HT1080 (cell line): ENCODE measurements around the gene RSPH1. TPM values are rescaled to one million over a fixed set of nuclear protein-coding genes. Genes with fewer than 3 reads are reported as not detected.

Experiments used
- DNase-seq: peaks from one replicate; pipeline ENCODE4 v3.0.0-alpha.2; 2015; ENCODE audit warnings: low read depth
- total RNA-seq: library from RNA; depleted of rRNA; stranded (reverse); fragments of >200 nt; shearing (Covaris generic); gene quantifications from 2 replicates; pipeline ENCODE4 v1.2.3, GENCODE V29; 2014

RSPH1 gene
- total RNA-seq, 1 experiment from 2014 or later = not detected

DNA sequence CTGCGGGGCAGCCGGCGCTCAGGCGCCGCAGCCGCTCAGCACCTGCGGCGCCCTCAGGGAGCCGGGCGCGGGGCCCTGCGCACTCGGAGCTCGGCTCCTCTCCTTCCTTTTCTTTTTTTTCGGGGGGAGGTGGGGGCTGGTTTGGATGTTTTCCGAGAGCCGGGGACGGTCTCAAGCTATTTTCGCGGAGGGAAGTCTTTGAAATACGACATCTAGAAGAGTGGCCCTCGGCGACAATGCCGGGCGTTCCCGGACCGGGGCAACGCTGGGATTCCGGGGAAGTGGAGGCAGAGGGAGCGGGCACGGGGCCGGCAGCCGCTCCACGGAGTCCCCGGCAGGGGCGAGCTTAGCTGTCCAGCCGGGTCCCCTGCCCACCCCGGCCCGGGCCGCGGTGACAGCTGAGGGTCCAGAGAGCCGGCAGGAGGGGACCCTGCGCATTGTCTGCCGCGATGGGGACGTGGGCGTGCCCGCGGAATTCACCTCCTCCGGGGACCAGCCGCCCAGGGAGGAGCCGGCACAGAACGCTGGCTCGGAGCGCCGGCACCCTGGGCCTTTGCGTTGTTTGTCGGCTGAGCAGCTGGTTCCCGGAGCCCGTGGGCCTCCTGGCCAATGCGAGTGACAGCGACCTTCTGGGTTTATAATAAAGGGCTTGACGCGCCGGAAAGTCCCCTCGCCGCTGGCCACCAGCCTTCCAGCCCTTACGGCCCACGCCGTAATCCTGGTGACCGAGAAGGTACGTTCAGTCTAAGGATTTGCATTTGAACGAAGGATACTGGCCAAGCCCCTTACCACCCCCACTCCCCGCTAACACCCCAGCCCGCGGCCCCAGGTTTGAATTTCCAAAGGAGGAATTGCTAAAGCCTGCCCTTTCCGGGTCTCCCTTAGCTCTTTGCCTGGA, 18.2 kb upstream of the RSPH1 start:
- DNase-seq = no peak

GRCh38 chr21:42513151-42513984, 17.3 kb upstream of the RSPH1 start, which contains the start of gene SLC37A1:
SLC37A1 (plus strand) TSS chr21:42513852; CDS start chr21:42518455, 4,603 bp downstream.
- DNase-seq = no peak

DNA sequence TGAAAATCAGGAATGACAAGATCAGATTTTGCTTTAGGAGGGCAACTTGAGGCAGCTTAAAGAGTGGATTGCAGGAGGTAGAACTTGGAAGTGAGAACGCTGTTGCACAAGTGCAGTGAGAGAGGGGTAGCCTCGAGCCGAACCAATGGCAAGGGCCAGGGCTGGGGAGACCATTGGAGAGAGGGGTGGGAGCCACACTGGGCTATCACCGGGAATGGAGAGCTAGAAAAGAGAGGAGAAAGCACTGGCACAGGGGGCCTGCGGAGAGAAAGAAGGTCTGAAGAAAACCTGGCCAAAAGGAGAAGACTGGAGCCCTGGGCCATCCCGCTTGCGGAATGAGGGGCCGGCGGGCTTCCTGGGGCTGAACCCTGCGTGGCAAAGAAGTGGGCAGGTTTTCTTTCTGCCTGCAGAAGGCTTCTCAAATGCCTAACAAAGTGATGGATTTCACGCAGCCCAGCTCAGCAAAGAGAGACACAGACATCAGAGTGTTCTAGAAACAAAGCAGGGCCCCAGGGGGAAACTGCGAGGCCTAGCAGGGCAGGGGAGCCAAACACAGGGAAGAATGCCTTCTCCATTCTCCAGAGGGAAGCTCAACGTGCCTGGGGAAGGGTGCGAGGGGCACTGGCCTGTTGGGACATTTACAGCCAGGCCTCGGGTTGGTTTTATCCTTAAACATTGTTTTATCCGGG, 16.5 kb upstream of the RSPH1 start:
- DNase-seq = no peak

DNA sequence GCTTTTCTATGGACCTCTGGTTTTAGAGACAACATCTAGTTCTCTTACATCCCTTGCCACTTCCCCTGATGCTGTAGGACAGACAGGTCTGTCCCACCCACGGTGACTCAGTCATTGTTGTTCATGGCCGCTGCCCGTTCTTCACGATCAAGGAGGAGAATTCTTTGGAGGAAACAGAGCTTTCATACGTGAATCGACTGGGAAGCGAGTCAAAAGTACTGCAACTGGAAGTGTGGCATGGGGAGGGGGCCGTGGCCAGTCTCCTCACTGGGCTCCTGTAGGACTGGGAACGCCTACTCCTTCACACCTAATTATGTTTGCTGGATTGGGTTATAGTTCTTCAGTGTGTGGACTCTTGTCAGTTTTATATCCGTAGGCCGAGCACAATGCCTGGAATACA, 13.2 kb upstream of the RSPH1 start:
- DNase-seq = no peak

DNA sequence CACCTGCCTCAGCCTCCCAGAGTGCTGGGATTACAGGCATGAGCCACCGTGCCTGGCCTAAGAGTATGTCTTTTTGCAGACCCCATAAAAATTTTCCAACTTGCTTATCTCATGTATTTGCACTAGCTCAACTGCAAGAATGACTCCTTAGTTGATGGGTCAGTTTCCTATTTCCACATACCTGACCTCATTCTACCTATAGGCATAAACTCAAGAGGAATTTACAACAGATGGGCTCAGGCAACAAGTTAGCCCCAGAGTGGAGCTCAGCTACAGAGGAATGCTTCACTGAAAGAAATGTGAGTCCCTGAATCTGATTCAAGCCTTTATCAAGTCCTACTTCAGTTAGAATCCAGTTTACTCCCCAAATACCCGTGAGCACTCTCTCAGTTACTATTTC, 12.3 kb upstream of the RSPH1 start:
- DNase-seq = no peak

DNA sequence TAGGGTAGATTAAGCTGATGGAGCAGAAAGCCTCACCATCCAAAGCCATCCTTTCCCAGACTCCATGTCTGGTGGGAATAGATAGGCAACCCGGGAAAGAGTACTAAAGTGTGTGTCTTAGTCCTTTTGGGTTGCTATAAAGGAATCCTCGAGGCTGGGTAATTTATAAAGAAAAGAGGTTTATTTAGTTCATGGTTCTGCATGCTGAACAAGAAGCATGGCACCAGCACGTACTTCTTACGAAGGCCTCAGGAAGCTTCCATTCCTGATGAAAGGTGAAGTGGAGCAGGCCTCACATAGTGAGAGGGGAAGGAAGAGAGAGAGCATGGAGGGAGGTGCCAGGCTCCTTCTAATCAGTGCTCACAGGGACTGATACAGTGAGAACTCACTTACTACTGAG, 11.4 kb upstream of the RSPH1 start:
- DNase-seq = no peak

- DNase-seq = no peak
Measured at GRCh38 chr21:42505090-42505726, 9.2 kb upstream of the RSPH1 start.

- DNase-seq = no peak
Measured at GRCh38 chr21:42503711-42504110, 7.7 kb upstream of the RSPH1 start.

GRCh38 chr21:42500736-42501135, 4.7 kb upstream of the RSPH1 start:
- DNase-seq = no peak

- no peak for DNase-seq
Measured at GRCh38 chr21:42500225-42500624, 4.2 kb upstream of the RSPH1 start.

DNA sequence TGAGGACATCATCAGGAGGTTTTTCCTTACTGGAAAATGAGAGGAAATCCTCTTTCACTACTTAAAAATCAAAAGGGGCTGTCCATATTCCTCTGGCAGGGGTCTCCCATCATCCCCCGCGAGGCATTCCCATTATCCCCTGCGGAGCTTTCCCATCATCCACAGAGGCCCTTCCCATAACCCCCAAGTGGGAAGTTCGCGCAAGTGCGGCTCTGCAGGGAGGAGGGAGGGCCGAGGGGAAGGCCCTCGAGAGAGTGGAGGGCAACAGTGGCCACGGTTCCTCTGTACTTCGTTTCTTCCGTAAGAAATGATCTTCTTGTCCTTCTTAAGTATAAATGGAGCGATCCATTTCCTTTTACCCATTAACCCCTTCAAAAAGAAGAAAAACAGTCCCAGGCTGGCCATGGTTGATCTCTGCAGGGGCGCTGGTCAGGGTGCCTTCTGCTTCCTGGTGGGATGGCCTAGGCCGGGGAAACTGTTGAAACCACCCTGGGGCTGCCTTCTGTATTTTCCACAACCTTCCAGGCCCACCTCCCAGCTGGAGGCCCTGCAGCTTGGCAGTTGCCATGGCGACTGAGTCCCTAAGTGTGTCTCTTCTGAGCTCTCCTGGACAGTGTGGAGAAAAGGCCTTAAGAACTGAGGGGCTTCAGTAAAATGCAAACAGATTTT, 3.6 kb upstream of the RSPH1 start:
- no peak for DNase-seq

- DNase-seq = no peak
Measured at GRCh38 chr21:42498012-42498411, 2.0 kb upstream of the RSPH1 start.

DNA sequence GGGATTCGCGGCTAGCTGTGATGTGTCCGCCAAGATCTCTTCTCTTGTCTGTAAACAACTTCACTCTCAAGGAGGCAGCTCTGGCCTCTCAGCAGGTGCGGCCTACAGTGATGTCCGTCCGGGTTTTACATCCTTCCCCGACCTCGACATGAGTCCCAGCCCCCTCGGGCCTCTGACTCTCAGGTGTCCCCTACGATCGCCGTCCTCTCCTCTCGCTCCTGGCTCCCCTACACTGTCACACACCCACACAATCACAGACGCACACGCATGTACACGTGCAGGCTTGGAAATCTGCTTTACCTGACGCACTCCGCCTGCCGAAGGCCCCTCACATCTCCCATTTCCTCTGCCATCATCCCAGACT, 797 bp upstream of the RSPH1 start:
- no peak for DNase-seq

GRCh38 chr21:42495765-42496119, 282 bp downstream of the RSPH1 start:
- no peak for DNase-seq

GRCh38 chr21:42495027-42495426, 997 bp downstream of the RSPH1 start:
- DNase-seq = no peak

DNA sequence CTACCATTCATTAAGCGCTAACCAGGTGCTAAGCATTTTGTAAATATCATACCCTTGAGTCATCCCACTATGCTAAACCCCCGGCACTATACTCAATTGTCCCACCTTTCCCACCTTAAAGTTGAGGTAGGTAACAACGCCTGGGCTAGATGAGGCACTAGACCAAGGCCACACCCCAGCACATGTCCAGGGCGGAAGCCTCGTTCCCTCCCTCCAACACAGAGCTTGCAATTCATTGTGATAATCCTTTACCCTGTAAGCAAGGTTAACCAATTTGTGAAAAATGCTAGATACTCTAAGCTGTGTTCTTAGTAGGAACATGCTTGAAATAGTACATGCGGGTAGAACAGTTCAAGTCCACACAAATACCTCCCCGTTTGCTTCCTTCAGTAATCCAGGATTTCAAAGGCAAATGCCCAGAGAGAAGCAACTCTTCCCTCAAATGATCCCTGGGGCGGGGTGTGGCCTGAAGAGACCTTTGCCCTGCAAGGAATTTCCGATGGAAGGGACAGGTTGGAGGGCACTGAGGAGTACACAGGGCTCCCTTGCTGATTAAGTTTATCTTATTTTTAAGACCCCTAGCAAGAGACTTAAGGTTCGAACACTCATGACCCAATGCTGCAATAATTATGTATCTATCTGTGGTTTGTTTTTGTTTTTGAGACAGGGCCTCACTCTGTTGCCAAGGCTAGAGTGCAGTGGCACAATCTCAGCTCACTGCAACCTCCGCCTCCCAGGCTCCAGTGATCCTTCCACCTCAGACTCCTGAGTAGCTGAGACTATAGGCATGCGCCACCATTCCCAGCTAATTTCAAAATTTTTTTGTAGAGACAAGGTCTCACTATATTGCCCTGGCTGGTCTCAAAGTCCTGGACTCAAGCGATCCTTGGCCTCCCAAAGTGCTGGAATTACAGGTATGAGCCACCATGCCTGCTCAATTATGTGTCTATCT, 2.6 kb downstream of the RSPH1 start:
- DNase-seq = no peak

DNA sequence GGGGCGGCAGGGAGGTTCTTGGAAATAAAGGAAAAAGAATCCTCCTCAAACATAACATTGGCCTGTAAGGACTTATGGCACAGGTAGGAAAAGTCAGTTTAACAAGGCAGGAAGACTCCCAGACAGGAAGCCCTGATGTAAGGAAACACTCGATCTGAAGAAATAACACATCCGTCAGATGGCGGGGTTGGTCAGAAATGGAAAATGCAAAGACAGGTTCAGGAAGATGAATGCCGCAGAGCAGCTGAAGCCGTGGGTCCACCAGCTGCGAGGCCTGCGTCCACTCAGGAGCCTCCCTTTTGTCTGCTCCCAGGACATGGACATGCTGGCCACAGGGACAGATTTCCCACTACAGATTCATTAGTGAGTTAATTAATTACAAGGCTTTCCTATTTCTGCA, 3.8 kb downstream of the RSPH1 start:
- no peak for DNase-seq

DNA sequence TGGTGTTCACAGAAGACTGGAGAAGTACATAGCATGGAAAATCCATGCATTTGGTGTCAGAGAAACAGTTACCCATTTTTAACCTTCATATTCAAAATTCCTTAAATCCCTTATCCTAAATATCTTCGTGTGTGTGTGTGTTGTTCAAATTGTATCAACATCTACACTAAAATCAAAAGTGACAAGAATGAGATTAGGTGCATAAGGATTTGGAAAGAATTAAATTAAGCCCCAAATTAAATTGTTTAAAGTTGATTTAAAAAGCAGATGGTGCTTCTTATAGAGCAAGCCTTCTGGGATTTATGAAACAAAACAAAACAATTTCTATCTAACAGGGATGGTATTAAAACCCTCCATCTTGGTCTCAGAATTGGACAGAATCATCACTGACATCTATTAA, 4.7 kb downstream of the RSPH1 start:
- DNase-seq = no peak

DNA sequence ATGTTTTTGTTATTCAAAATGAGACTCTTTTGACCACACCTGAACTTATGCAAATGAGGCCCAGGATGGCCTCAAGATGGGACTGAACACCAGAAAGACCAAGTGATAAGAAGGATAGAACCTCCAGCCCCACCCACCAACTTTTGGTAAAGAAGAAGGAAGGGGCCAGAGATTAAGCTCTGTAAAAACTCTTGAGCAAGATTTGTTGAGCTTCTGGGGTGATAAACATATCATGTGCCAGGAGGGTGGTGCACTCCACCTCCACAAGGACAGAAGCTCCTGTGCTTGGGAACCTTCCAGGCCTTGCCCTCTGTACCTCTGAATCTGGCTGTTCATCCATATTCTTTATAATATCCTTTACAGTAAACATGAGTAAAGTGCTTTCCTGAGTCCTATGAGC, 5.3 kb downstream of the RSPH1 start:
- no peak for DNase-seq

DNA sequence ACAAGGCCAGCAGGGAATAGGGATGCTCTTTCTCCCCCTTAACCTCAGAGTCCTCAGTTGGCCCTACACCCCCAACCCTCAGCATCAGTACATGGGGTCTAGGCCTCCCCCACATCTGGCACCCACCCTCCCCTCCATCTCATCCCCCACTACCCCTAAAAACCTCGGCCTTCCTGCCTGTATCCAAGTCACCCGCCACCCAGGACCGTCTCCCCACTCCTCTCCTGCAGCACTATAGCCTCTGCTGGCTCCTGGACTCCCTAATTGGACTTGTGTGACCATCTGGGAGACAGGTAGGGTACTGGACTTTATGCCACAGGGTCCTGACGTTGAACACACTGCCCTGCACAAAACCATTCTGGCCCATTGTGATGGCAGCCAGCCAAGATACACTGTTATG, 6.0 kb downstream of the RSPH1 start:
- DNase-seq = no peak
